ENCODE results near the gene TPCN1. TPM values are rescaled to one million over a fixed set of nuclear protein-coding genes. Genes with fewer than 3 reads are reported as not detected.

The TPCN1 gene

GRCh38 chr12:113347107-113347506 lies 125.8 kb downstream of the TPCN1 start:
- Histone ChIP-seq H3K4me3 (ENCODE audit: low read length in 2 of 2) (no peak overlapping the region), H3K27me3 (ENCODE audit: control insufficient read depth in 3 of 3, insufficient read depth in 3 of 3, low read depth in 1 of 3, low read length in 3 of 3) (peaks cover 0 to 11% (median 0%) of the 10 kb centered on the region in 3 experiments), H3K14ac (ENCODE audit: low read length) (no peak overlapping the region), H3K4me1 (ENCODE audit: control insufficient read depth in 2 of 2, insufficient read depth in 1 of 2, low read depth in 1 of 2, low read length in 2 of 2) (peaks cover 5 to 6% of the 10 kb centered on the region in 2 donors), H3K36me3 (replicated peaks in 1 of 2; ENCODE audit: control insufficient read depth in 2 of 2, insufficient read depth in 2 of 2, low read length in 2 of 2) (no peaks in the 10 kb centered on the region), H2BK12ac (ENCODE audit: low read length) (no peak overlapping the region), H3K9me3 (replicated peaks in 1 of 2; ENCODE audit: control insufficient read depth in 2 of 2, insufficient read depth in 1 of 2, low read depth in 1 of 2, low read length in 2 of 2) (no peaks in the 10 kb centered on the region), H2AK5ac (ENCODE audit: low read depth, low read length) (no peak overlapping the region), H2AFZ (ENCODE audit: low read length) (no peak overlapping the region), H3K18ac (ENCODE audit: low read length) (no peak overlapping the region), H2BK15ac (ENCODE audit: low read length) (no peak overlapping the region), H3K27ac (replicated peaks; ENCODE audit: low read length) (no peak overlapping the region), H3K79me1 (ENCODE audit: low read depth, low read length) (no peaks in the 10 kb centered on the region), H4K91ac (ENCODE audit: low read depth, low read length, poor library complexity) (no peak overlapping the region), H3K23ac (ENCODE audit: low read depth, low read length, poor library complexity) (no peak overlapping the region), H3K4ac (ENCODE audit: low read length) (no peak overlapping the region), H3K9ac (ENCODE audit: low read depth, low read length, poor library complexity) (no peak overlapping the region), H2BK120ac (ENCODE audit: low read depth, low read length) (no peak overlapping the region), H4K8ac (ENCODE audit: low read depth, low read length) (no peak overlapping the region), H3K4me2 (ENCODE audit: insufficient read depth, low read length, poor library complexity, severe bottlenecking) (no peak overlapping the region), H2BK5ac (ENCODE audit: low read length) (no peak overlapping the region)
- no CpG with 5 or more reads among the region's 3 CpGs for WGBS, 2 donors (ENCODE audit: extremely low coverage in 2 of 2, insufficient read length in 2 of 2, insufficient replicate concordance in 1 of 2)
- DNase-seq (ENCODE audit: low spot score), result no peak

- no peak overlapping the region for H3K14ac ChIP-seq (ENCODE audit: low read length)
- H2AK5ac ChIP-seq (ENCODE audit: low read depth, low read length), result no peak overlapping the region
- H2AFZ ChIP-seq (ENCODE audit: low read length), result no peak overlapping the region
- no peak overlapping the region for H2BK15ac ChIP-seq (ENCODE audit: low read length)
- H4K91ac ChIP-seq (ENCODE audit: low read depth, low read length, poor library complexity), result no peak overlapping the region
- no peak overlapping the region for H4K8ac ChIP-seq (ENCODE audit: low read depth, low read length)
- no peaks in the 10 kb centered on the region for H3K79me1 ChIP-seq (ENCODE audit: low read depth, low read length)
- H3K4me2 ChIP-seq (ENCODE audit: insufficient read depth, low read length, poor library complexity, severe bottlenecking), result no peak overlapping the region
- no peak overlapping the region for H3K27ac ChIP-seq (replicated peaks; ENCODE audit: low read length)
- no peak overlapping the region for H3K9ac ChIP-seq (ENCODE audit: low read depth, low read length, poor library complexity)
- H2BK120ac ChIP-seq (ENCODE audit: low read depth, low read length), result no peak overlapping the region
- no peak overlapping the region for H3K4ac ChIP-seq (ENCODE audit: low read length)
- no CpG with 5 or more reads among the region's 2 CpGs for WGBS, 2 donors (ENCODE audit: extremely low coverage in 2 of 2, insufficient read length in 2 of 2, insufficient replicate concordance in 1 of 2)
- H3K36me3 ChIP-seq (replicated peaks in 1 of 2; ENCODE audit: control insufficient read depth in 2 of 2, insufficient read depth in 2 of 2, low read length in 2 of 2), result no peaks in the 10 kb centered on the region
- H3K23ac ChIP-seq (ENCODE audit: low read depth, low read length, poor library complexity), result no peak overlapping the region
- no peak for DNase-seq (ENCODE audit: low spot score)
- H3K9me3 ChIP-seq (replicated peaks in 1 of 2; ENCODE audit: control insufficient read depth in 2 of 2, insufficient read depth in 1 of 2, low read depth in 1 of 2, low read length in 2 of 2), result no peaks in the 10 kb centered on the region
- peaks cover 5 to 6% of the 10 kb centered on the region in 2 donors for H3K4me1 ChIP-seq (ENCODE audit: control insufficient read depth in 2 of 2, insufficient read depth in 1 of 2, low read depth in 1 of 2, low read length in 2 of 2)
- H3K18ac ChIP-seq (ENCODE audit: low read length), result no peak overlapping the region
- H2BK12ac ChIP-seq (ENCODE audit: low read length), result no peak overlapping the region
- no peak overlapping the region for H3K4me3 ChIP-seq (ENCODE audit: low read length in 2 of 2)
- H2BK5ac ChIP-seq (ENCODE audit: low read length), result no peak overlapping the region
- H3K27me3 ChIP-seq (ENCODE audit: control insufficient read depth in 3 of 3, insufficient read depth in 3 of 3, low read depth in 1 of 3, low read length in 3 of 3), result peaks cover 0 to 11% (median 0%) of the 10 kb centered on the region in 3 experiments
Measured at GRCh38 chr12:113347892-113348291, 126.6 kb downstream of the TPCN1 start.

Small RNA genes lying within 50 kb of the gene (small RNA-seq; reads per million reads assigned to genes)
- gene MIR6762 (ENCODE audit: insufficient read depth), result 1.6 reads per million
- not detected for gene RF00019 (ENCODE audit: insufficient read depth)
